ENCODE measurements around the gene GLCE.

Gene GLCE

DNA sequence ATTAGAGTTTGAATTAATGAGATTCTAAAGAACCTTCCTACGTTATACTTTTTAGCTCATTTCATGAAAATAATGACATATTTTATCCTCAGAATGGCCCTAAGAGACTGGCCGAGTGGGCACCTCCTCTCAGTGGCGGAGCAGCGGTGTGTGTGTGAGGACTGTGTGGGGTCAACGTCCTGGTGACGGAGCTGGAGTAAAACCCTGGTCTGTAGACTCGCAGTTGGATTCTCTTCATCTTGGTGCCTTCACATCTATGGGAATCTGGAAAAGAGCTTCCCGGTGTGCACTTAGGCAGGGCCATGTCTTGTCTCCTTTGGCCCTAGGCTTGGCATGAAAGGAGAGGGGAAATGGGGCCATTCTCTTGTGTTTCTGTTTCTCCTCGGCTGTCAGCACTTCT lies 116.9 kb downstream of the GLCE start:
- no peak overlapping the region for H2AFZ ChIP-seq (ENCODE audit: low read length)
- no peaks in the 10 kb centered on the region for H3K9me3 ChIP-seq (ENCODE audit: insufficient read depth, low read depth, low read length)
- no peak for TF ChIP-seq EZH2phosphoT487 (IDR thresholded peaks at IDR 0.05; ENCODE audit: borderline replicate concordance)
- TF ChIP-seq, protein P1, sequence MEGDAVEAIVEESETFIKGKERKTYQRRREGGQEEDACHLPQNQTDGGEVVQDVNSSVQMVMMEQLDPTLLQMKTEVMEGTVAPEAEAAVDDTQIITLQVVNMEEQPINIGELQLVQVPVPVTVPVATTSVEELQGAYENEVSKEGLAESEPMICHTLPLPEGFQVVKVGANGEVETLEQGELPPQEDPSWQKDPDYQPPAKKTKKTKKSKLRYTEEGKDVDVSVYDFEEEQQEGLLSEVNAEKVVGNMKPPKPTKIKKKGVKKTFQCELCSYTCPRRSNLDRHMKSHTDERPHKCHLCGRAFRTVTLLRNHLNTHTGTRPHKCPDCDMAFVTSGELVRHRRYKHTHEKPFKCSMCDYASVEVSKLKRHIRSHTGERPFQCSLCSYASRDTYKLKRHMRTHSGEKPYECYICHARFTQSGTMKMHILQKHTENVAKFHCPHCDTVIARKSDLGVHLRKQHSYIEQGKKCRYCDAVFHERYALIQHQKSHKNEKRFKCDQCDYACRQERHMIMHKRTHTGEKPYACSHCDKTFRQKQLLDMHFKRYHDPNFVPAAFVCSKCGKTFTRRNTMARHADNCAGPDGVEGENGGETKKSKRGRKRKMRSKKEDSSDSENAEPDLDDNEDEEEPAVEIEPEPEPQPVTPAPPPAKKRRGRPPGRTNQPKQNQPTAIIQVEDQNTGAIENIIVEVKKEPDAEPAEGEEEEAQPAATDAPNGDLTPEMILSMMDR (conservative IDR thresholded peaks at IDR 0.05; ENCODE audit: low read length) = no peak
- no peak overlapping the region for H3K4me3 ChIP-seq (ENCODE audit: low read length, poor library complexity, severe bottlenecking)
- no peak overlapping the region for H3K4me2 ChIP-seq (ENCODE audit: low read depth, low read length, poor library complexity, severe bottlenecking)
- H4K20me1 ChIP-seq (ENCODE audit: insufficient read depth, low read length, poor library complexity, severe bottlenecking) = no peaks in the 10 kb centered on the region
- H3K36me3 ChIP-seq (ENCODE audit: insufficient read depth, low read length) = no peaks in the 10 kb centered on the region
- no peak overlapping the region for H3K9ac ChIP-seq (ENCODE audit: low read depth, low read length, poor library complexity, severe bottlenecking)
- no peaks in the 10 kb centered on the region for H3F3A ChIP-seq (ENCODE audit: low read depth)
- no peaks in the 10 kb centered on the region for H3K9me2 ChIP-seq (replicated peaks; ENCODE audit: low read depth, low read length)
- H3K79me2 ChIP-seq (ENCODE audit: insufficient read depth, low read length) = no peaks in the 10 kb centered on the region
- H3K27me3 ChIP-seq (ENCODE audit: insufficient read depth, low read length, poor library complexity, severe bottlenecking) = no peaks in the 10 kb centered on the region
- no peaks in the 10 kb centered on the region for H3K4me1 ChIP-seq (ENCODE audit: insufficient read depth, low read length, poor library complexity, severe bottlenecking)

DNA sequence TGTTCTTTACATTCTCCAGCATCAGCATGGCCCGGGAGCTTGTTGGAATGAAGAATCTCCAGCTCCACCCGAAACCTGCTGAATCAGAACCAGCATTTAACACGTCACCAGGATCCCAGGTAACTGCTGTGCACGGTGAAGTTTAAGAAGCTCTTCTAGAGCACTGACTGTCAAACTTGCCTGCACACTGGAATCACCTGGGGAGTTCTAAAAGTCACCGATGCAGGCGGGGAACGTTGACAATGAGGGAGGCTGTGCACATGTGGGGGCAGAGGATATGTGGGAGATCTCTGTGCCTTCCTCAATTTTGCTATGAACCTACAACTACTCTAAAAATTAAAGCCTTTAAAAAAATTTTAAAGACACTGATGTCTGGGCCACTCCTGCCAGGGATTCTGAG lies 119.2 kb downstream of the GLCE start:
- Histone ChIP-seq H4K20me1 (ENCODE audit: insufficient read depth, low read length, poor library complexity, severe bottlenecking) (no peaks in the 10 kb centered on the region), H3K9me2 (replicated peaks; ENCODE audit: low read depth, low read length) (no peaks in the 10 kb centered on the region), H3K9ac (ENCODE audit: low read depth, low read length, poor library complexity, severe bottlenecking) (no peak overlapping the region), H3F3A (ENCODE audit: low read depth) (no peaks in the 10 kb centered on the region), H3K4me3 (ENCODE audit: low read length, poor library complexity, severe bottlenecking) (no peak overlapping the region), H3K4me1 (ENCODE audit: insufficient read depth, low read length, poor library complexity, severe bottlenecking) (no peaks in the 10 kb centered on the region), H3K36me3 (ENCODE audit: insufficient read depth, low read length) (no peaks in the 10 kb centered on the region), H3K4me2 (ENCODE audit: low read depth, low read length, poor library complexity, severe bottlenecking) (no peak overlapping the region), H3K79me2 (ENCODE audit: insufficient read depth, low read length) (no peaks in the 10 kb centered on the region), H2AFZ (ENCODE audit: low read length) (no peak overlapping the region), H3K27me3 (ENCODE audit: insufficient read depth, low read length, poor library complexity, severe bottlenecking) (no peaks in the 10 kb centered on the region), H3K9me3 (ENCODE audit: insufficient read depth, low read depth, low read length) (no peaks in the 10 kb centered on the region)
- no peak for TF ChIP-seq EZH2phosphoT487 (IDR thresholded peaks at IDR 0.05; ENCODE audit: borderline replicate concordance)
- TF ChIP-seq, protein P1 (conservative IDR thresholded peaks at IDR 0.05; ENCODE audit: low read length) = no peak

DNA sequence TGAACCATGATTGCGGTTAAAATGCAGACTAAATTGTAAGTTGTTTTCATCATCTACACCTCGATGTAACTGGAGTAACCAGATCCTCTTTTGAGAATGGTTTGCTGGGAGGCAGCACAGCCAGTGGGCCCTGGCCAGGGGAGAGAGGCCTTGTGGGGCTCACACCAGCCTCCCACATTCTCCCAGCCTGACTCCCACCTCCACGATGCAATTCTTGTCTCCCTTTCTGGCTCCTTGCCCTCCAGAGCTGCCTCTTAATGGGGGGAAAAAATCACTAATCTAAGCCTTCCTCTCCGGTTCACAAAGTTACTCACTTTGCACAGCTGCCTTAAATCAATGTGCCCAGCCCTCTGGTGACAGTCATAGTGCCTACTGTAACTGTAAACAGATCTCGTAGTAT lies 120.3 kb downstream of the GLCE start:
- H2AFZ ChIP-seq (ENCODE audit: low read length) = no peak overlapping the region
- no peak overlapping the region for H3K4me3 ChIP-seq (ENCODE audit: low read length, poor library complexity, severe bottlenecking)
- H3K9me2 ChIP-seq (replicated peaks; ENCODE audit: low read depth, low read length) = no peaks in the 10 kb centered on the region
- TF ChIP-seq EZH2phosphoT487 (IDR thresholded peaks at IDR 0.05; ENCODE audit: borderline replicate concordance) = no peak
- TF ChIP-seq, protein P1 (conservative IDR thresholded peaks at IDR 0.05; ENCODE audit: low read length) = no peak
- H3K36me3 ChIP-seq (ENCODE audit: insufficient read depth, low read length) = no peaks in the 10 kb centered on the region
- H3K4me2 ChIP-seq (ENCODE audit: low read depth, low read length, poor library complexity, severe bottlenecking) = no peak overlapping the region
- no peak overlapping the region for H3K9ac ChIP-seq (ENCODE audit: low read depth, low read length, poor library complexity, severe bottlenecking)
- H3K9me3 ChIP-seq (ENCODE audit: insufficient read depth, low read depth, low read length) = no peaks in the 10 kb centered on the region
- H3F3A ChIP-seq (ENCODE audit: low read depth) = no peaks in the 10 kb centered on the region
- no peaks in the 10 kb centered on the region for H3K27me3 ChIP-seq (ENCODE audit: insufficient read depth, low read length, poor library complexity, severe bottlenecking)
- no peaks in the 10 kb centered on the region for H3K79me2 ChIP-seq (ENCODE audit: insufficient read depth, low read length)
- H4K20me1 ChIP-seq (ENCODE audit: insufficient read depth, low read length, poor library complexity, severe bottlenecking) = no peaks in the 10 kb centered on the region
- no peaks in the 10 kb centered on the region for H3K4me1 ChIP-seq (ENCODE audit: insufficient read depth, low read length, poor library complexity, severe bottlenecking)
